ENCODE results near the gene ZBTB16. TPM values are rescaled to one million over a fixed set of nuclear protein-coding genes. Genes with fewer than 3 reads are reported as not detected.

ZBTB16 gene
- total and polyA plus RNA-seq, 4 donors, result 8.9 to 140 (median 34.5) TPM

DNA sequence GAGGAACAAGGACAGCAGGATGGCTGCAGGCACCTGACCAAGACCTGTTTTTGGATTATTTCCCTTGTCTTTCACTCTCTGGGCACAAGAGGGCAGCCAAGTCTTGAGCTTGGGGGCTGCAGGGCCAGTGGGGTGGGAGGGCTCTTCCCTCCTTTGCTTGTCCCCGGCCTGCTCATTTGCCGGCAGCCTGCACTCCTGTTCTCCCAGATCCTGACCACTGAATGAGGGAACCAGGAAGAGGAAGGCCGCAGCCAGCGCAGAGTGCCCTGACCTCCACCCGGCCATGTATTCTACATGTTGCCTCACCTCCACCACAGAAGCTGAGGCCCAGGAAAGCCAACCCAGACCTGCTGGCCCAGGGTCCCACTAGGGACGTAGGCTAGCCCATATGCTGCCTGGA is 221.2 kb downstream of the ZBTB16 start:
- DNase-seq (ENCODE audit: low spot score), result no peak

DNA sequence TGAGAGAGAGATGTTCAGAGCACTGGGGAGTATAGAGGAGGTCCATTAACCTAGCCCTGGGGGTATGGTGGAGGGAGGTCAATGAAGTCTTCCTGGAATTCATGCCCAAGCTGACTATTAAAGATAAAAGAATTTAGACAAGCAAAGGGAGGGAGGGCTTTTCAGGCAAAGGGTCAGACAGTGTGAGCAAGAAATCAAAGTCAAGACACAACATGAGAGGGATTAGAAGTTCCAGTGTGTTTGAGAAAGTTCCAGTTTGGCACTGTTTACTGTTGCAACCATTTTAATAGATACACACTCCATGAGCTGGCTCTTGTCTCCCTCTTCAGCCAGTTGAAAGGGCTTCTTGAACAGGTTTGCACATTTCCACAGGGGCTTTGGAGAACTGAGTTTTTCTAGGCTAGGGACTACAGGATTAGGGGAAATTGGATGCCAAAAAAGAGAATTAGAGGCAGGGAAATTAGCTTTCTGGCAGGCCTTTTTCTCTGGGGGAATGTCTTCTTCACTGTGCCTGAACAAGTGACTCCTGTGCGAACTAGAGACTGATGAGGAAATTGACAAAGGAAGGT is 222.0 kb downstream of the ZBTB16 start:
- Histone ChIP-seq H3K9ac (ENCODE audit: low read depth in 1 of 2, low read length in 2 of 2) (no peak overlapping the region), H3K36me3 (ENCODE audit: control insufficient read depth in 4 of 4, insufficient read depth in 3 of 4, low read depth in 1 of 4, low read length in 3 of 4) (no peaks in the 10 kb centered on the region), H3K4me1 (ENCODE audit: control insufficient read depth in 4 of 4, insufficient read depth in 4 of 4, low read length in 3 of 4) (peaks cover 7 to 41% (median 26%) of the 10 kb centered on the region in 4 donors), H3K9me3 (ENCODE audit: control insufficient read depth in 4 of 4, low read length in 3 of 4) (no peaks in the 10 kb centered on the region), H3K27ac (ENCODE audit: low read depth in 1 of 2, low read length in 2 of 2) (peak overlapping the region; percentile 58 to 74), H3K4me3 (ENCODE audit: low read depth in 1 of 3, low read length in 3 of 3) (no peak overlapping the region), H3K27me3 (ENCODE audit: control insufficient read depth in 4 of 4, insufficient read depth in 4 of 4, low read length in 3 of 4) (no peaks in the 10 kb centered on the region)
- no peak for DNase-seq (ENCODE audit: low spot score)
- 94% methylated on average over 1 of the region's 1 CpG for WGBS
- TF ChIP-seq FOXA2 (IDR thresholded peaks at IDR 0.05) (no peak), GABPA (IDR thresholded peaks at IDR 0.05 in 1 of 2, conservative IDR thresholded peaks at IDR 0.05 in 1 of 2) (no peak), YY1 (IDR thresholded peaks at IDR 0.05) (no peak)
- TF ChIP-seq, protein P1, sequence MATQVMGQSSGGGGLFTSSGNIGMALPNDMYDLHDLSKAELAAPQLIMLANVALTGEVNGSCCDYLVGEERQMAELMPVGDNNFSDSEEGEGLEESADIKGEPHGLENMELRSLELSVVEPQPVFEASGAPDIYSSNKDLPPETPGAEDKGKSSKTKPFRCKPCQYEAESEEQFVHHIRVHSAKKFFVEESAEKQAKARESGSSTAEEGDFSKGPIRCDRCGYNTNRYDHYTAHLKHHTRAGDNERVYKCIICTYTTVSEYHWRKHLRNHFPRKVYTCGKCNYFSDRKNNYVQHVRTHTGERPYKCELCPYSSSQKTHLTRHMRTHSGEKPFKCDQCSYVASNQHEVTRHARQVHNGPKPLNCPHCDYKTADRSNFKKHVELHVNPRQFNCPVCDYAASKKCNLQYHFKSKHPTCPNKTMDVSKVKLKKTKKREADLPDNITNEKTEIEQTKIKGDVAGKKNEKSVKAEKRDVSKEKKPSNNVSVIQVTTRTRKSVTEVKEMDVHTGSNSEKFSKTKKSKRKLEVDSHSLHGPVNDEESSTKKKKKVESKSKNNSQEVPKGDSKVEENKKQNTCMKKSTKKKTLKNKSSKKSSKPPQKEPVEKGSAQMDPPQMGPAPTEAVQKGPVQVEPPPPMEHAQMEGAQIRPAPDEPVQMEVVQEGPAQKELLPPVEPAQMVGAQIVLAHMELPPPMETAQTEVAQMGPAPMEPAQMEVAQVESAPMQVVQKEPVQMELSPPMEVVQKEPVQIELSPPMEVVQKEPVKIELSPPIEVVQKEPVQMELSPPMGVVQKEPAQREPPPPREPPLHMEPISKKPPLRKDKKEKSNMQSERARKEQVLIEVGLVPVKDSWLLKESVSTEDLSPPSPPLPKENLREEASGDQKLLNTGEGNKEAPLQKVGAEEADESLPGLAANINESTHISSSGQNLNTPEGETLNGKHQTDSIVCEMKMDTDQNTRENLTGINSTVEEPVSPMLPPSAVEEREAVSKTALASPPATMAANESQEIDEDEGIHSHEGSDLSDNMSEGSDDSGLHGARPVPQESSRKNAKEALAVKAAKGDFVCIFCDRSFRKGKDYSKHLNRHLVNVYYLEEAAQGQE (IDR thresholded peaks at IDR 0.05), result no peak
- TF ChIP-seq, protein P2, sequence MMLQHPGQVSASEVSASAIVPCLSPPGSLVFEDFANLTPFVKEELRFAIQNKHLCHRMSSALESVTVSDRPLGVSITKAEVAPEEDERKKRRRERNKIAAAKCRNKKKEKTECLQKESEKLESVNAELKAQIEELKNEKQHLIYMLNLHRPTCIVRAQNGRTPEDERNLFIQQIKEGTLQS (IDR thresholded peaks at IDR 0.05), result no peak

More for the DNA sequence above, 221.2 kb downstream of the ZBTB16 start:
- TF ChIP-seq JUND (IDR thresholded peaks at IDR 0.05), result no peak
- TF ChIP-seq, protein P3, sequence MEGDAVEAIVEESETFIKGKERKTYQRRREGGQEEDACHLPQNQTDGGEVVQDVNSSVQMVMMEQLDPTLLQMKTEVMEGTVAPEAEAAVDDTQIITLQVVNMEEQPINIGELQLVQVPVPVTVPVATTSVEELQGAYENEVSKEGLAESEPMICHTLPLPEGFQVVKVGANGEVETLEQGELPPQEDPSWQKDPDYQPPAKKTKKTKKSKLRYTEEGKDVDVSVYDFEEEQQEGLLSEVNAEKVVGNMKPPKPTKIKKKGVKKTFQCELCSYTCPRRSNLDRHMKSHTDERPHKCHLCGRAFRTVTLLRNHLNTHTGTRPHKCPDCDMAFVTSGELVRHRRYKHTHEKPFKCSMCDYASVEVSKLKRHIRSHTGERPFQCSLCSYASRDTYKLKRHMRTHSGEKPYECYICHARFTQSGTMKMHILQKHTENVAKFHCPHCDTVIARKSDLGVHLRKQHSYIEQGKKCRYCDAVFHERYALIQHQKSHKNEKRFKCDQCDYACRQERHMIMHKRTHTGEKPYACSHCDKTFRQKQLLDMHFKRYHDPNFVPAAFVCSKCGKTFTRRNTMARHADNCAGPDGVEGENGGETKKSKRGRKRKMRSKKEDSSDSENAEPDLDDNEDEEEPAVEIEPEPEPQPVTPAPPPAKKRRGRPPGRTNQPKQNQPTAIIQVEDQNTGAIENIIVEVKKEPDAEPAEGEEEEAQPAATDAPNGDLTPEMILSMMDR (IDR thresholded peaks at IDR 0.05; ENCODE audit: low read depth, low read length, missing input control), result peak; percentile 79
- peak; percentile 90 for TF ChIP-seq TAF1 (conservative IDR thresholded peaks at IDR 0.05)
- no peak for TF ChIP-seq FOXA2 (IDR thresholded peaks at IDR 0.05)
- TF ChIP-seq, protein P2 (IDR thresholded peaks at IDR 0.05), result no peak
- no peak for TF ChIP-seq FOXA1 (IDR thresholded peaks at IDR 0.05)
- peak; percentile 65 for TF ChIP-seq YY1 (IDR thresholded peaks at IDR 0.05)
- peak; percentile 56 to 67 for TF ChIP-seq RXRA (IDR thresholded peaks at IDR 0.05)
- TF ChIP-seq HNF4A (conservative IDR thresholded peaks at IDR 0.05), result peak; percentile 31 to 63
- TF ChIP-seq, protein P1 (IDR thresholded peaks at IDR 0.05), result no peak
- TF ChIP-seq, protein P4, sequence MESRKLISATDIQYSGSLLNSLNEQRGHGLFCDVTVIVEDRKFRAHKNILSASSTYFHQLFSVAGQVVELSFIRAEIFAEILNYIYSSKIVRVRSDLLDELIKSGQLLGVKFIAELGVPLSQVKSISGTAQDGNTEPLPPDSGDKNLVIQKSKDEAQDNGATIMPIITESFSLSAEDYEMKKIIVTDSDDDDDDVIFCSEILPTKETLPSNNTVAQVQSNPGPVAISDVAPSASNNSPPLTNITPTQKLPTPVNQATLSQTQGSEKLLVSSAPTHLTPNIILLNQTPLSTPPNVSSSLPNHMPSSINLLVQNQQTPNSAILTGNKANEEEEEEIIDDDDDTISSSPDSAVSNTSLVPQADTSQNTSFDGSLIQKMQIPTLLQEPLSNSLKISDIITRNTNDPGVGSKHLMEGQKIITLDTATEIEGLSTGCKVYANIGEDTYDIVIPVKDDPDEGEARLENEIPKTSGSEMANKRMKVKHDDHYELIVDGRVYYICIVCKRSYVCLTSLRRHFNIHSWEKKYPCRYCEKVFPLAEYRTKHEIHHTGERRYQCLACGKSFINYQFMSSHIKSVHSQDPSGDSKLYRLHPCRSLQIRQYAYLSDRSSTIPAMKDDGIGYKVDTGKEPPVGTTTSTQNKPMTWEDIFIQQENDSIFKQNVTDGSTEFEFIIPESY (IDR thresholded peaks at IDR 0.05), result no peak
- peak; percentile 94 to 98 for TF ChIP-seq RAD21 (IDR thresholded peaks at IDR 0.05)
- peak; percentile 71 for TF ChIP-seq SP1 (IDR thresholded peaks at IDR 0.05)
- no peak for TF ChIP-seq NR2F2 (IDR thresholded peaks at IDR 0.05)
- peak overlapping the region in 1 of 3 donors; percentile 5 for H3K4me3 ChIP-seq (ENCODE audit: low read depth in 1 of 3, low read length in 3 of 3)
- peaks cover 7 to 47% (median 26%) of the 10 kb centered on the region in 4 donors for H3K4me1 ChIP-seq (ENCODE audit: control insufficient read depth in 4 of 4, insufficient read depth in 4 of 4, low read length in 3 of 4)
- 32% methylated on average over 6 of the region's 6 CpGs for WGBS
- H3K36me3 ChIP-seq (ENCODE audit: control insufficient read depth in 4 of 4, insufficient read depth in 3 of 4, low read depth in 1 of 4, low read length in 3 of 4), result no peaks in the 10 kb centered on the region
- H3K27ac ChIP-seq (ENCODE audit: low read depth in 1 of 2, low read length in 2 of 2), result peak overlapping the region; percentile 58 to 74
- H3K9ac ChIP-seq (ENCODE audit: low read depth in 1 of 2, low read length in 2 of 2), result peak overlapping the region in 1 of 2 donors; percentile 14
- no peaks in the 10 kb centered on the region for H3K27me3 ChIP-seq (ENCODE audit: control insufficient read depth in 4 of 4, insufficient read depth in 4 of 4, low read length in 3 of 4)
- no peaks in the 10 kb centered on the region for H3K9me3 ChIP-seq (ENCODE audit: control insufficient read depth in 4 of 4, low read length in 3 of 4)

All from liver (tissue), 9 donors.